ENCODE data around the gene UBQLN4.

Gene UBQLN4

DNA sequence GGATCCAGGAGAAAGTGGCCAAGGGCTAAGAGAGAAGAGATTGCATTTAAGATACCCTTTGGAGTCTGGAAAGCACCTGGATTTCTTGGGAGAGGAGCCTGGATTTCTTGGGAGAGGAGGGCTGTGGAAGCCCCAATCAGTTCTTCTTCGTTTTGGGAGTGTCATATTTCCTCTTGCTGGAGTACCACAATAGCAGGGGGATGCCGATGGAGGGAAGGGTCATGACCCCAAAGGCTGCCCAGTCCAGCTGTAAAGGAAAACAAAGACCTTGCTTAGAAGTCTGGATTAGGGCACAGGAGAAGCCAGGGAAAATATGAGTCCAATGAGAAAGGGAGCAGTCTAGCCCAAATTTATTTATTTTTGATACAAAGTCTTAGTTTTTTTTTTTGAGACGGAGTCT lies 44.2 kb downstream of the UBQLN4 start:
- DNase-seq = no peak

DNA sequence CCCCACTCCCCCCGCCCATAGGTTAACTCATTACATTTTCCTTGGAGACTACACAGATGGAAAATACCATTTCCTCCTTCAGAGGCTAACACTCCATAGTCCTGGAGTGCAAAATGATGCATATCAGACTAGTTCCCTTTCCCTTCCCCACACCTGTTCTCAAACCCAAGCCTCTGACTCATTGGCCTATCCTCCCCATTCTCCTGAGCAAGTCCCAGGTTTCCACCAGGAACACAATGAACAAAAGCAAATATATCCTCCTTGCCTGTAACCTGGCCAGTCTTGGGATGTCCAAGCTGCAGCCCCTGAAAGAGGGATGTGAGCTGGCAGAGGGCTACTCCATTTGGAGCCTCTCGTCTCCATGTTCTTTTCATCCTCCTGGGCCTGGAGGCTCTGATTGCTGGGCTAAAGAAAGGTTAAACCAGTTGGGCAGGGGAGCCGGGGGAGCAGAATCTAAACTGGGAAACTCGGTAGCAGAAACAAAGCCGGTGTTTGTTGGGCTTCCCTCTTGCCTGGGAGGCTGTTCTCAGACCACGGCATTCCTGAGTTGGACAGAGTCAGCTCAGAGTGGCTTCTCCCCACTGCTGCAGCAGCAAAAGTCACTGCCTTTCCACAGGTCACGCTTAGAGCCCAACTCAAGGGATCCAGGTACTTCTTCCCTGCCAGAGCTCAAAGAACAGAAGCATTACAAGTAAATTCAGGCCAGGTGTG lies 46.8 kb downstream of the UBQLN4 start:
- DNase-seq = no peak

- no peak for DNase-seq
Observed at GRCh38 chr1:156004843-156005584, 48.6 kb downstream of the UBQLN4 start.

DNA sequence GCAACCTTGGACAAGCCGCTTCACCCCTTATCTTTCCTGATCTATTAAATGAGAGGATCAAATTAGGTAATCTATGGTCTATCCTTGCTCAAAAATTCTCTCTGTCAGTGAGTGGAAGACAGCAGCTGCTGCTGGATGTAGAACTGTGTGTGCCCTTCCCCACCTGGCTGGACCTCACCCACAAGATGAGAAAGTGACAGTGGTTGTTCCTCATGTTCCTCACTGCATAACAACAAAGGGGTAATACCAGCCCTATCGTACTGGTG lies 49.7 kb downstream of the UBQLN4 start:
- no peak for DNase-seq

DNA sequence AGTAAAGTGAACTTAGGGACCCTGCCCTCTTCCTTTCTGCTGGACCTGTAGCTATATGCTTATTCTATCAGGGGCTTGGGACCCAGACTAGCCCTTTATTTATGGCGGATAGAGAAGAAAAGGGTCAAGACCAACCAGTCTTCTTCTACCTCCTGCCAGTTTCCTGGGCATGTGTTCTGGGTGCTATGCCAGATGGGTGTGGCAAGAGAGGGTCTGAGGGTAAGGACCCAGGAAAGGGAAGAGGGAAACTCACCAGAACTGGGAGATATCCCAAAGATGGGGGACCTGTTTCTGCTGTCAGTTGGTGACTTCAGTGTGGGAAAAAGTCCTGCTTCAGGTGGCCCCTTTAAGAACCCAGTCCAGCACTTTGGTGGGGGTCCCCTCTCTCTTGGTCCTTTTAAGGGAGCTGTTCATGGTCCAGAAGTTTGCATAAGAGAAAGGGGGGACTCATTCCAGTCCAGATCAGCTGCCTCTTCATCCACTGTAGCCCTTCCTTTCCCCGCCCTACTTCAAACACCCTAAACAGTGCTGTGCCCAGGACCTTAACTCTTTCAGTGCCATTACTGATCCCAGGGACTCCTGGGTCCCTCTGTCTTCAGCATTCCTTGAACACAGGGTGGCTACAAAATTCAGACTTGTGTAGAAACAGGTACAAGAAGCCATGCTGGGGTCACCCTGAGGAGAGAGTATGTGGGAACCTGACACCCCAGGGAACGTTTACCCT lies 51.2 kb downstream of the UBQLN4 start:
- no peak for DNase-seq

DNA sequence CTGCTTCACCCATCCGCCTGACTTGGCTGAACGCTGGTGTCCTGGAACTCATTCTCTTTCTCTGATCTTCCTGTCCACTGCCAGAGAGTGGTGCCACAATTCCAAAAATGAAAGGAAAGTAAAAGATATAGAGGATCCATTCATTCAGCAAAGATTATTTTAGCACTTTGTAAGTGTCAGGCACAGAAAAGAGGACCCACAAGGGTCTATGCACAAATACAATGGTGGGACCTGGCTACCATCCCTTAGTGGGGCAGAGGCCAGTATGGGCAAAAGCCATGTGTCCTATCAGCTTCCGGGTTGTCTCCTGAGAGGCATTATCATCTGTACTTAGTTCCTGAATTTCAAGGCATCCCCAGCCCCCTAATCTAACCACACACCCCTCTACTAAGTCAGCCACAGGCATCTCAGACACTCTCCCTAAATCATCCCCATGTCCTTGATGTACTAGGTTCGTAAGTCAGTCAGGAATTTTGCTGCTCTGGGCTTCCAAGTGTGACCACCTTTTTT lies 51.9 kb downstream of the UBQLN4 start:
- no peak for DNase-seq

DNA sequence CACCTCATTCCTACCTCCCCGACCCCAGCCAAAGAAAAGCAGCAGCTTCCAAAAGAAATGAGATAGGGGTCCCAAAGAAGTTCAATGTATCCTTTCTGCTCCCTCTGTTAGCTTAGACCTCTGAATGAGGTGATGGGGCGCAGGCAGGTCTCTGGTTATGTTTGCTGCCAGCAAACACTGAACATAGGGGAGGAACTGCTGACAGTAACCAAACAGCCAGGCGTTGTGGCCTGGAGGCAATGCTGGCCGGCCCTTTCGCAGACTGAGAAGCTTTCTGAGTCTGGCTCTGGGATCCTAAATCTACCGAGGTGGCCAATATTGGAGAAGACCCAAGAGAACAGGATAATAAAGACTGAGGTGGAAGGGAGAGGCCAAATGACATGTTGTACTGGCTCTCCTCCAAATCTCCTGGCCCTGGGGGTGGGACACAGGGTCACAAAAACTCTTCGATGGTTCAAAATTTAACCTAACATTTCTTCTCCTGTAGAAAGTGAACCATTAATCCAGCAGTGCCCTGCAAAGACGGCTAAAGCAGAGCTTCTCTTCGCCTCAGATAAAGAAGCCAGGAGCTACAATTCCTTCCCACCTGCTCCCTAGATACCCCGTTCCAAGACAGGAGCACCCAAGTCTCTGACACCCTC lies 52.5 kb downstream of the UBQLN4 start:
- DNase-seq = no peak

GRCh38 chr1:155999964-156000363 lies 53.6 kb downstream of the UBQLN4 start:
- DNase-seq = no peak

DNA sequence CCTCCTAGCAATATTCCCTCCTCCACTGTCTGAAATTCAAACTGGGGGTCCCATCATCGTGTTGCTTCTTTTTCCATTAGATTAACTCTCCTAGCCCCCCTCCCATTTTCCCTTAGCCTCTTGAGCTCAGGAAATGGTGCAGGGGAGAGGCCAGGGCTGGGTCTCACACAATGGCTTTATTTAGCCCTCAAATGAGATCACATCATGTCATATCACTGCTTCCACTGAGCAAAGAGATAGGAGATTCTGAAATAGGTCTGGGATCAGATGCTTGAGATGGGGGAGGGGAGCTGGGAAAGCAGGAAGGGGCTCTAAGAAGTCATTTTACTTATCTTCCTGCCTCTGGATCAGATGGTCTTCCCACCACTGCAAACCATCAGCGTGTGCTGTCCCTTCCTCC lies 57.4 kb downstream of the UBQLN4 start:
- no peak for DNase-seq

DNA sequence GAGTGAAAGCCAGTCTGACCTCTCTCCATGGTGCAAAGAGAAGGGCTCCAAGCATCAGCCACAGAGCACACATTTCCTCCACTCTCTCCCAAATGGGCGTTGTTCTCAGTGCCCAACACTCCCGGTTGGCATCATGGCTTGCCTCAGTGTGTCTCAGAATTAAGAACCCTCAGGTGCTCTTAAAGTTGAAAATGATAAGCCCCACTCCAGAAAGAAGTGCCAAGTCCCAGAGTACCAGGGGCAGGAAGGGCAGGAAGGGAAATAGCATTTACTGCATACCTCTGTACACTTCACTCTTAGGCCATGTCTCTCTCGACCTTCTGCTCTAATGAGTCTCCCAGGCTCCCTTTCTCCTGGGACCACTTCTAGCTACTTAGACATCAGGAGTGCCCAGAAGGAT lies 60.0 kb downstream of the UBQLN4 start:
- DNase-seq = no peak

GRCh38 chr1:155990005-155990739 lies 63.4 kb downstream of the UBQLN4 start:
- no peak for DNase-seq

DNA sequence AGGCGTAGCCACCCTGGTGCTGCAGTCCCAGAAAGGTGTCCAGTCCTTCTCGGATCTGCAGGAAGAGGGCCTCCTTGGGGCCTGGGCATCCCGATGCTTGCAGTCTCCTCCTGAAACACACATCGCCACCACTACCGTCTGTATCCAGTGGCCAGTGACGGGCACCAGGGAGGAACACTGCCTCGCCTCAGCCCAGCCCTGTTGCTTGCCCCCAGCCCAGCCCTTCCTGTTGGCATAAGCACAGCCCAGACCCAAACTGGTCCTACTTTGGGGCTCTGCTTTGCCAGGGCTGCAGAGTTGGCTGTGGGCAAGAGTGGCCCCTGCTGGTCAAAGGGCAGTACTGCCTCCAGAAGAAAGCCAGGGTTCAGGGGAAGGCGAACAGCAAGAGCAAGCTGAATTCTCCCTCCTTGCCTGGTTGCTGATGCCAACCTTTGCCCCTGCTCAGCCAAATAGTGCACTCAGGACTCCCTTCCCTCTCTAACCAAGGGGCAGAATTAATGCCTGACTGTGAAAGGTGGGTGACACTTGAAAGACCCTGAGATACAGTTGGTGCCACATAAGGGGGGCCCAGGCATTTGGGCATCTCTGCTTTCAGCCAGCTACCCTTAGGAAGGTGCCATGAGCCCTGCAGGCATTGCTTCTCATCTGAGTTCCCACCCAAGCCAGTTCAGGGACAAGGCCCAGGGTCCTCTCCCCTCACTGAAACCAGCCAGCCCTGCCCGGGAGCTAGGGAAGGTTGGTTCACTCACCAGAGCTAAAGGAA lies 64.2 kb downstream of the UBQLN4 start:
- DNase-seq = no peak
